Right atrium auricular region (tissue), 2 donors: ENCODE data around the gene CSGALNACT2. TPM values are rescaled to one million over a fixed set of nuclear protein-coding genes. Genes with fewer than 3 reads are reported as not detected.
A peak's percentile ranks its signal among the peaks of the same experiment; 100 is the strongest.

Experiments
- DNase-seq: peaks from one replicate; pipeline ENCODE4 v3.0.0-alpha.2; 2019; ENCODE audit warnings: low spot score
- H3K27ac ChIP-seq, 2 donors: fragments of 200-600 bp; sonication (generic); 1 replicate in 1 of 2; 2 replicates in 1 of 2; pipeline ENCODE4 v1.5.1; 2016 to 2019
- H3K27me3 ChIP-seq, 2 donors: fragments of 200-600 bp; sonication (generic); one replicate each; pipeline versions ENCODE4 v1.5.1 to v1.6.0; 2017 to 2019
- H3K36me3 ChIP-seq: fragments of 200-600 bp; sonication (generic); one replicate; pipeline ENCODE4 v1.5.1; 2016
- H3K4me1 ChIP-seq, 2 donors: fragments of 200-600 bp; sonication (generic); one replicate each; pipeline versions ENCODE4 v1.5.1 to v1.6.0; 2017 to 2019
- H3K4me3 ChIP-seq, 2 donors: fragments of 200-600 bp; sonication (generic); 1 replicate in 1 of 2; 2 replicates in 1 of 2; pipeline ENCODE4 v1.5.1; 2017 to 2019; ENCODE audit warnings: mild to moderate bottlenecking in 1 of 2, moderate library complexity in 1 of 2
- H3K9me3 ChIP-seq, 2 donors: fragments of 200-600 bp; sonication (generic); one replicate each; pipeline ENCODE4 v1.5.1; 2019
- CTCF ChIP-seq, 2 donors: fragments of 200-600 bp; sonication (generic); IDR thresholded peaks; one replicate each; pipeline ENCODE4 v1.5.1; 2019; ENCODE audit warnings: antibody characterized with exemption in 2 of 2
- total RNA-seq, 2 donors: library from RNA; depleted of rRNA; stranded (reverse); fragments of >200 nt; gene quantifications; one replicate each; pipeline ENCODE4 v1.1.0, GENCODE V29; 2016

CSGALNACT2 gene
- total RNA-seq, 2 donors from 2014 or later: 10.0 to 14.9 TPM

DNA sequence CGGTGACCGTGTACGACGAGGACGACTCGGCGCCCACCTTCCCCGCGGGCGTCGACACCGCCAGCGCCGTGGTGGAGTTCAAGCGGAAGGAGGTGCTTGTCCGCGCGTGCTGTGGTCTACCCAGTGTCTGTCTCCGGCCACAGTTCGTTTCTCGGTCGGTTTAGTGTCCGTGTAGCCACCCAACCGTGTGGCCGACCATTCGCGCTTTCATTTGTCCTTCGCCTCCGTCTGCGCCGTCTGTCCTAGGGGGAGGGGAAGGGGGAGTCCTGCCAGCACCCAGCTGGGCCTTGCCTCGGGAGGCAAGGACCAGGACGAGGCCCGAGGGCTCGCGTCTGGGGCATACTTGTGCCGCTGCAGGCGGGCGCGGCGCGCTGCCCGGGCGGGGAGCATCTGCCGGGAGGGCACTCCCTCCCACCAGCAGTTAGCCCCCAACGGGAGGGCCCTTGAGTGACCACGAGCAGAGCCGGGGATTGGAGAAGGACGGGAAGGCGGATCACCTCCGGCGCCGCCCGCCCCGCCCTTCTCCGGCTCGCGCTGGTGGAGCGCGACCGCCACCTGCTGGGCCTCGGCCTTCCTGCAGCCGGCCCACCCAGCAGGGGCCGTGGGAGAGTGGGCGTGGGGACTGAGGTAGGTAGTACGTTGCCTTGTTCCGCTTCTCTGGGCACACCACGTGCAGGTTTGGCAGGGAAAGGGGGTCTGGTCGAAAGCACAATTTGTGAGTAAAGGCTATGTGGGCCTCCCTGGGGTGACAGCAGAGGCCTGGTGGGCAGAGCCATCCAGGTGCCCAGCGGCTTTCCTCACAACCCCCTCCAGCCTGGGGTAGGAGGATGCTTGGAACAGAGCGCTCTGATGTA lies 32.9 kb upstream of the CSGALNACT2 start:
- Histone ChIP-seq H3K27ac (no peak overlapping the region), H3K27me3 (no peaks in the 10 kb centered on the region), H3K9me3 (no peaks in the 10 kb centered on the region), H3K4me1 (peaks cover 0 to 16% of the 10 kb centered on the region in 2 donors), H3K36me3 (no peaks in the 10 kb centered on the region), H3K4me3 (peak overlapping the region; percentile 43 to 57)
- TF ChIP-seq CTCF (IDR thresholded peaks at IDR 0.05): peak; percentile 97 to 100
- DNase-seq: peak; percentile 69

DNA sequence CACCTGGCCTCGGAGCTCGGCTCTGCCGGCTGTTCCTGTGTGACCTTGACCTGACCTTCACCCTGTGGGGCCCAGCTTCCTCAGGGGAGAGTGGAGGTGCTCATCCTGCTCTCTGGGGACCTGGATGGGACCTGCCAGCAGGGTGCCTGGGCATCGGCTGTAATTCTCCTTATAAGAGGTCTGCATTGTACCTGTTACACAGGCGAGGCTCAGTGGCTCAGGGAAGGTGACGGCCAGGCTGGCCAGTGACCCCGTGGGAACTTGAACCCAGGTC lies 32.4 kb upstream of the CSGALNACT2 start:
- no peak overlapping the region for H3K27ac ChIP-seq
- H3K27me3 ChIP-seq: no peaks in the 10 kb centered on the region
- peaks cover 0 to 16% of the 10 kb centered on the region in 2 donors for H3K4me1 ChIP-seq
- DNase-seq: no peak
- H3K36me3 ChIP-seq: no peaks in the 10 kb centered on the region
- TF ChIP-seq CTCF (IDR thresholded peaks at IDR 0.05): no peak
- H3K9me3 ChIP-seq: no peaks in the 10 kb centered on the region
- no peak overlapping the region for H3K4me3 ChIP-seq

DNA sequence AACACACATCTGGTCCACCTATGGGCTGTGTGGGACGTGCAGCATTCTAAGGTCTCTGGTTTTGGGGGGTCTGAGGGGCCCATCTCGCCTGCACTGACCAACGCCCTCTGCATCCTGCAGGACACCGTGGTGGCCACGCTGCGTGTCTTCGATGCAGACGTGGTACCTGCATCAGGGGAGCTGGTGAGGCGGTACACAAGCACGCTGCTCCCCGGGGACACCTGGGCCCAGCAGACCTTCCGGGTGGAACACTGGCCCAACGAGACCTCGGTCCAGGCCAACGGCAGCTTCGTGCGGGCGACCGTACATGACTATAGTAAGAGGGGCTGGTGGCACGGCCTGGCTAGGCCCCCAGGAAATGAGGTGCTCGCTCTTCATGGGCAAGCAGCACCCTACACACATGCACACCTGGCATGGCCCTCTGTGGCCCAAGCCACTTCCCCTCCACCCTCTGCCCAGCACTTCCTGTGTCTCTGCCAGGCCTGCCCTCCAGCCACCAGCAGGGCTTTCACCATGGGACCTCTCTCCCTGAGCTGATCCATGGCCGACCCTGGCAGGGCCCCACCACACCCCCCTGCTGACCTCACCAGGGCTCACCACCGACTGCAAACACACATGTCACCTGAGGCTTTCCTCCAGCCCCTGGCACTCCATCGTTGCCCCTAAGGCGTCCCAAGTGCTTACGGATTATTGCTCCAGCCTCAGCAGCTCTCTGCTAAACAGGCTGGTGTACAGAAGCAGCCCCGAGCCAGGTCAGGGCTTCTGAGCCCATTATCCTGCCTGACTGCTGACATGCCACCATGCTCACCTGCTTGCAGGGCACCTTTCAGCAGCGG lies 31.8 kb upstream of the CSGALNACT2 start:
- no peaks in the 10 kb centered on the region for H3K9me3 ChIP-seq
- no peak for DNase-seq
- no peak for TF ChIP-seq CTCF (IDR thresholded peaks at IDR 0.05)
- peaks cover 0 to 16% of the 10 kb centered on the region in 2 donors for H3K4me1 ChIP-seq
- H3K36me3 ChIP-seq: no peaks in the 10 kb centered on the region
- no peak overlapping the region for H3K4me3 ChIP-seq
- no peaks in the 10 kb centered on the region for H3K27me3 ChIP-seq
- H3K27ac ChIP-seq: no peak overlapping the region

- Histone ChIP-seq H3K36me3 (no peaks in the 10 kb centered on the region), H3K27me3 (no peaks in the 10 kb centered on the region), H3K4me3 (no peak overlapping the region), H3K27ac (no peak overlapping the region), H3K4me1 (peaks cover 0 to 16% of the 10 kb centered on the region in 2 donors), H3K9me3 (no peaks in the 10 kb centered on the region)
- DNase-seq: no peak
- no peak for TF ChIP-seq CTCF (IDR thresholded peaks at IDR 0.05)
These were observed 29.3 kb upstream of the CSGALNACT2 start for GRCh38 chr10:43108951-43109350.

DNA sequence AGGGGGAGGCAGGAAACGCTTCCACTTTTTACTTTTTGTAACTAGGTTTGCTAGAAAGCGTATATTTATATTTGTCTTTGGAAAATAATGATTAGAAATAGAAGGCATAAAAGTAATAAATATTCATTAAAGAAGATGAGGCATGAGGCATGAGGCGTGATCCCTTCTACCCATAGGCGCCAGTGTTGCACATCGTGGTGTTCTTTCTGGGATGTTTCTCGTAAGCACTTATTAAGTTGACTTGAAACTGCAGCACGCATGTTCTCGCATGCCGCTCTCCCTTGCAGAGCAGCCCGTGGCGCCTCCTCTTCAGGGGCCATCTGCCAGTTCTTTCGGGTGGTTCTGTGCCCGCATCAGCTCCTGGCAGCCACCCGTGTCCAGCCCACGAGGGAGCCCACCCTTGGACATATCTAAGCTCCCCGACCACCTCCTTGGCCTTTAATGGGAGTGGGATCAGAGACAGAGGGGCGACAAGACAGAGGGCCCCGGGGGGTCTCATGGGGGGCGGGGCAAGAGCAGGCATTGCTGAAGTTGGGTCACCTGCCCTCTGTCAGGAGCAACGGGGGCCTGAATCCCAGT lies 28.5 kb upstream of the CSGALNACT2 start:
- no peak for TF ChIP-seq CTCF (IDR thresholded peaks at IDR 0.05)
- Histone ChIP-seq H3K36me3 (no peaks in the 10 kb centered on the region), H3K4me3 (no peak overlapping the region), H3K9me3 (no peaks in the 10 kb centered on the region), H3K27ac (no peak overlapping the region), H3K27me3 (no peaks in the 10 kb centered on the region), H3K4me1 (peaks cover 0 to 12% of the 10 kb centered on the region in 2 donors)
- DNase-seq: no peak
